Measurements from ENCODE around the gene NKX2-1. TPM values are rescaled to one million over a fixed set of nuclear protein-coding genes. Genes with fewer than 3 reads are reported as not detected.

NKX2-1 gene
- total and polyA plus RNA-seq, 4 donors: 53.4 to 236 (median 170) TPM

- 4 to 6% methylated on average over 34 to 35 of the region's 35 CpGs for WGBS, 2 donors
- no peaks in the 10 kb centered on the region for H3K36me3 ChIP-seq (ENCODE audit: control insufficient read depth in 4 of 4, insufficient read depth in 4 of 4, low read length in 4 of 4)
- no peak for TF ChIP-seq CTCF (IDR thresholded peaks at IDR 0.05; ENCODE audit: control extremely low read depth, extremely low read depth)
- H3K27me3 ChIP-seq (ENCODE audit: control insufficient read depth in 3 of 3, insufficient read depth in 3 of 3, low read length in 2 of 3): peaks cover 15 to 77% (median 69%) of the 10 kb centered on the region in 3 donors
- peak overlapping the region; percentile 64 to 85 for H3K9ac ChIP-seq (ENCODE audit: insufficient read depth in 1 of 2, low read length in 2 of 2)
- ATAC-seq (ENCODE audit: insufficient read depth, low FRiP score) (no peak), DNase-seq (peak; percentile 29 to 52 (median 45))
- H3K4me1 ChIP-seq (ENCODE audit: control insufficient read depth in 5 of 5, insufficient read depth in 5 of 5, low read length in 5 of 5): peaks cover 0 to 15% (median 0%) of the 10 kb centered on the region in 5 donors
- H3K9me3 ChIP-seq (ENCODE audit: control insufficient read depth in 4 of 4, insufficient read depth in 3 of 4, low read length in 3 of 4): peaks cover 0 to 12% (median 0%) of the 10 kb centered on the region in 4 donors
- H3K27ac ChIP-seq (ENCODE audit: low read depth in 1 of 2, low read length in 1 of 2): peak overlapping the region in 1 of 2 donors; percentile 82
- H3K4me3 ChIP-seq: no peak overlapping the region
Measured at GRCh38 chr14:36521598-36522345, 1.7 kb upstream of the NKX2-1 start.

GRCh38 chr14:36520601-36521525, 831 bp upstream of the NKX2-1 start:
- Histone ChIP-seq H3K27me3 (ENCODE audit: control insufficient read depth in 3 of 3, insufficient read depth in 3 of 3, low read length in 2 of 3) (peaks cover 18 to 75% (median 69%) of the 10 kb centered on the region in 3 donors), H3K4me1 (ENCODE audit: control insufficient read depth in 5 of 5, insufficient read depth in 5 of 5, low read length in 5 of 5) (peaks cover 0 to 15% (median 0%) of the 10 kb centered on the region in 5 donors), H3K9ac (ENCODE audit: insufficient read depth in 1 of 2, low read length in 2 of 2) (peak overlapping the region; percentile 46 to 64), H3K27ac (ENCODE audit: low read depth in 1 of 2, low read length in 1 of 2) (peak overlapping the region in 1 of 2 donors; percentile 93), H3K36me3 (ENCODE audit: control insufficient read depth in 4 of 4, insufficient read depth in 4 of 4, low read length in 4 of 4) (no peaks in the 10 kb centered on the region), H3K9me3 (ENCODE audit: control insufficient read depth in 4 of 4, insufficient read depth in 3 of 4, low read length in 3 of 4) (peaks cover 0 to 11% (median 0%) of the 10 kb centered on the region in 4 donors), H3K4me3 (peak overlapping the region; percentile 29)
- ATAC-seq (ENCODE audit: insufficient read depth, low FRiP score) (peak; percentile 4), DNase-seq (peak; percentile 51 to 63 (median 53))
- no peak for TF ChIP-seq CTCF (IDR thresholded peaks at IDR 0.05; ENCODE audit: control extremely low read depth, extremely low read depth)
- WGBS, 2 donors: 2% methylated on average over 62 to 63 of the region's 63 CpGs

GRCh38 chr14:36518586-36519430, 1.2 kb downstream of the NKX2-1 start:
- ATAC-seq (ENCODE audit: insufficient read depth, low FRiP score): peak; percentile 16
- H3K27me3 ChIP-seq (ENCODE audit: control insufficient read depth in 3 of 3, insufficient read depth in 3 of 3, low read length in 2 of 3): peaks cover 18 to 74% (median 68%) of the 10 kb centered on the region in 3 donors
- no peak for TF ChIP-seq CTCF (IDR thresholded peaks at IDR 0.05; ENCODE audit: control extremely low read depth, extremely low read depth)
- peak overlapping the region; percentile 23 to 73 for H3K9ac ChIP-seq (ENCODE audit: insufficient read depth in 1 of 2, low read length in 2 of 2)
- H3K4me3 ChIP-seq: peak overlapping the region; percentile 81
- peaks cover 0 to 9% (median 0%) of the 10 kb centered on the region in 4 donors for H3K9me3 ChIP-seq (ENCODE audit: control insufficient read depth in 4 of 4, insufficient read depth in 3 of 4, low read length in 3 of 4)
- peak in 1 of 3 donors; percentile 1 for DNase-seq
- H3K27ac ChIP-seq (ENCODE audit: low read depth in 1 of 2, low read length in 1 of 2): peak overlapping the region in 1 of 2 donors; percentile 96
- peaks cover 0 to 15% (median 0%) of the 10 kb centered on the region in 5 donors for H3K4me1 ChIP-seq (ENCODE audit: control insufficient read depth in 5 of 5, insufficient read depth in 5 of 5, low read length in 5 of 5)
- H3K36me3 ChIP-seq (ENCODE audit: control insufficient read depth in 4 of 4, insufficient read depth in 4 of 4, low read length in 4 of 4): no peaks in the 10 kb centered on the region
- 1 to 2% methylated on average over 74 to 79 of the region's 79 CpGs for WGBS, 2 donors

All from lung (tissue), 12 donors.